ENCODE data around the gene TTC8.

Gene TTC8

GRCh38 chr14:88871429-88871828 is 47.0 kb downstream of the TTC8 start:
- H2AK5ac ChIP-seq (ENCODE audit: low read depth, low read length), result no peak overlapping the region
- no peaks in the 10 kb centered on the region for H3K9me3 ChIP-seq (replicated peaks in 1 of 2; ENCODE audit: control insufficient read depth in 2 of 2, insufficient read depth in 1 of 2, low read depth in 1 of 2, low read length in 2 of 2)
- H3K23ac ChIP-seq (ENCODE audit: low read depth, low read length, poor library complexity), result no peak overlapping the region
- H3K14ac ChIP-seq (ENCODE audit: low read length), result no peak overlapping the region
- H3K18ac ChIP-seq (ENCODE audit: low read length), result no peak overlapping the region
- no peak overlapping the region for H4K8ac ChIP-seq (ENCODE audit: low read depth, low read length)
- H3K79me1 ChIP-seq (ENCODE audit: low read depth, low read length), result no peaks in the 10 kb centered on the region
- H2BK15ac ChIP-seq (ENCODE audit: low read length), result no peak overlapping the region
- no peak overlapping the region for H3K4me2 ChIP-seq (ENCODE audit: insufficient read depth, low read length, poor library complexity, severe bottlenecking)
- no peak overlapping the region for H2AFZ ChIP-seq (ENCODE audit: low read length)
- H3K9ac ChIP-seq (ENCODE audit: low read depth, low read length, poor library complexity), result no peak overlapping the region
- H2BK12ac ChIP-seq (ENCODE audit: low read length), result no peak overlapping the region
- no peak overlapping the region for H2BK5ac ChIP-seq (ENCODE audit: low read length)
- DNase-seq (ENCODE audit: low spot score), result no peak
- H4K91ac ChIP-seq (ENCODE audit: low read depth, low read length, poor library complexity), result no peak overlapping the region
- no peak overlapping the region for H3K4me3 ChIP-seq (ENCODE audit: low read length in 2 of 2)
- WGBS, 2 donors (ENCODE audit: extremely low coverage in 2 of 2, insufficient read length in 2 of 2, insufficient replicate concordance in 1 of 2), result no CpG with 5 or more reads among the region's 3 CpGs
- peaks cover 8 to 52% of the 10 kb centered on the region in 2 donors for H3K36me3 ChIP-seq (replicated peaks in 1 of 2; ENCODE audit: control insufficient read depth in 2 of 2, insufficient read depth in 2 of 2, low read length in 2 of 2)
- H3K4ac ChIP-seq (ENCODE audit: low read length), result no peak overlapping the region
- H2BK120ac ChIP-seq (ENCODE audit: low read depth, low read length), result no peak overlapping the region
- H3K4me1 ChIP-seq (ENCODE audit: control insufficient read depth in 2 of 2, insufficient read depth in 1 of 2, low read depth in 1 of 2, low read length in 2 of 2), result no peaks in the 10 kb centered on the region
- no peaks in the 10 kb centered on the region for H3K27me3 ChIP-seq (ENCODE audit: control insufficient read depth in 3 of 3, insufficient read depth in 3 of 3, low read depth in 1 of 3, low read length in 3 of 3)
- H3K27ac ChIP-seq (replicated peaks; ENCODE audit: low read length), result no peak overlapping the region

DNA sequence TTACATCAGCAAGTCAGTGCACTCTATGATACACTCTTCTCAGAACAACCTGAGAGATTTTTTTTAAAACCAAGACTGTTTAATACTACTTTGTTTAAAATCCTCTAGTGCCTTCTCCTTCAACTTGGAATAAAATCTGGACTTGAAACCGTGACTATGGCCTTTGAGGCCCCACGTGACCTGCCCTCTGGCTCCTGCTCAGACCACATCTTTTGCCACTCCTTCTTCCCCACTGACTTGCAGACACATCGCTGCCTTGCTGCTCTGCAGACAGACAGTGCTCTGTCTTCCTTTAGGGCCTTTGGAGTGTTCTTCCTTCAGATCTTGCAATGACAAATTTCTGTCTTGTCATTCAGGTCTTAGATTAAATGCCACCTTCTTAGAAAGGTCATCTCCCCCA is 48.5 kb downstream of the TTC8 start:
- no peak overlapping the region for H3K18ac ChIP-seq (ENCODE audit: low read length)
- H2BK120ac ChIP-seq (ENCODE audit: low read depth, low read length), result no peak overlapping the region
- H4K91ac ChIP-seq (ENCODE audit: low read depth, low read length, poor library complexity), result no peak overlapping the region
- no peak overlapping the region for H2BK5ac ChIP-seq (ENCODE audit: low read length)
- H3K4me3 ChIP-seq (ENCODE audit: low read length in 2 of 2), result no peak overlapping the region
- no peak overlapping the region for H2BK12ac ChIP-seq (ENCODE audit: low read length)
- H3K27ac ChIP-seq (replicated peaks; ENCODE audit: low read length), result no peak overlapping the region
- DNase-seq (ENCODE audit: low spot score), result no peak
- H4K8ac ChIP-seq (ENCODE audit: low read depth, low read length), result no peak overlapping the region
- WGBS, 2 donors (ENCODE audit: extremely low coverage in 2 of 2, insufficient read length in 2 of 2, insufficient replicate concordance in 1 of 2), result no CpG with 5 or more reads among the region's 3 CpGs
- no peak overlapping the region for H3K4ac ChIP-seq (ENCODE audit: low read length)
- no peak overlapping the region for H3K23ac ChIP-seq (ENCODE audit: low read depth, low read length, poor library complexity)
- no peak overlapping the region for H3K14ac ChIP-seq (ENCODE audit: low read length)
- no peak overlapping the region for H2BK15ac ChIP-seq (ENCODE audit: low read length)
- no peaks in the 10 kb centered on the region for H3K9me3 ChIP-seq (replicated peaks in 1 of 2; ENCODE audit: control insufficient read depth in 2 of 2, insufficient read depth in 1 of 2, low read depth in 1 of 2, low read length in 2 of 2)
- peaks cover 8 to 59% of the 10 kb centered on the region in 2 donors for H3K36me3 ChIP-seq (replicated peaks in 1 of 2; ENCODE audit: control insufficient read depth in 2 of 2, insufficient read depth in 2 of 2, low read length in 2 of 2)
- no peaks in the 10 kb centered on the region for H3K79me1 ChIP-seq (ENCODE audit: low read depth, low read length)
- H2AFZ ChIP-seq (ENCODE audit: low read length), result no peak overlapping the region
- H3K9ac ChIP-seq (ENCODE audit: low read depth, low read length, poor library complexity), result no peak overlapping the region
- no peak overlapping the region for H3K4me2 ChIP-seq (ENCODE audit: insufficient read depth, low read length, poor library complexity, severe bottlenecking)
- H2AK5ac ChIP-seq (ENCODE audit: low read depth, low read length), result no peak overlapping the region
- no peaks in the 10 kb centered on the region for H3K27me3 ChIP-seq (ENCODE audit: control insufficient read depth in 3 of 3, insufficient read depth in 3 of 3, low read depth in 1 of 3, low read length in 3 of 3)
- no peaks in the 10 kb centered on the region for H3K4me1 ChIP-seq (ENCODE audit: control insufficient read depth in 2 of 2, insufficient read depth in 1 of 2, low read depth in 1 of 2, low read length in 2 of 2)

GRCh38 chr14:88877192-88877591 is 52.7 kb downstream of the TTC8 start:
- no peak overlapping the region for H3K4me2 ChIP-seq (ENCODE audit: insufficient read depth, low read length, poor library complexity, severe bottlenecking)
- H3K9me3 ChIP-seq (replicated peaks in 1 of 2; ENCODE audit: control insufficient read depth in 2 of 2, insufficient read depth in 1 of 2, low read depth in 1 of 2, low read length in 2 of 2), result peaks cover under 1 to 5% of the 10 kb centered on the region in 2 donors
- no peak overlapping the region for H3K14ac ChIP-seq (ENCODE audit: low read length)
- H3K9ac ChIP-seq (ENCODE audit: low read depth, low read length, poor library complexity), result no peak overlapping the region
- no peak overlapping the region for H4K8ac ChIP-seq (ENCODE audit: low read depth, low read length)
- no peak overlapping the region for H2BK120ac ChIP-seq (ENCODE audit: low read depth, low read length)
- no peak overlapping the region for H2BK15ac ChIP-seq (ENCODE audit: low read length)
- no CpG with 5 or more reads among the region's 2 CpGs for WGBS, 2 donors (ENCODE audit: extremely low coverage in 2 of 2, insufficient read length in 2 of 2, insufficient replicate concordance in 1 of 2)
- no peak overlapping the region for H2AK5ac ChIP-seq (ENCODE audit: low read depth, low read length)
- no peak overlapping the region for H4K91ac ChIP-seq (ENCODE audit: low read depth, low read length, poor library complexity)
- H2BK12ac ChIP-seq (ENCODE audit: low read length), result no peak overlapping the region
- no peak for DNase-seq (ENCODE audit: low spot score)
- H3K4me3 ChIP-seq (ENCODE audit: low read length in 2 of 2), result no peak overlapping the region
- no peak overlapping the region for H3K23ac ChIP-seq (ENCODE audit: low read depth, low read length, poor library complexity)
- no peaks in the 10 kb centered on the region for H3K79me1 ChIP-seq (ENCODE audit: low read depth, low read length)
- no peaks in the 10 kb centered on the region for H3K27me3 ChIP-seq (ENCODE audit: control insufficient read depth in 3 of 3, insufficient read depth in 3 of 3, low read depth in 1 of 3, low read length in 3 of 3)
- no peaks in the 10 kb centered on the region for H3K4me1 ChIP-seq (ENCODE audit: control insufficient read depth in 2 of 2, insufficient read depth in 1 of 2, low read depth in 1 of 2, low read length in 2 of 2)
- H2BK5ac ChIP-seq (ENCODE audit: low read length), result no peak overlapping the region
- H3K27ac ChIP-seq (replicated peaks; ENCODE audit: low read length), result no peak overlapping the region
- no peak overlapping the region for H3K18ac ChIP-seq (ENCODE audit: low read length)
- peaks cover 4 to 46% of the 10 kb centered on the region in 2 donors for H3K36me3 ChIP-seq (replicated peaks in 1 of 2; ENCODE audit: control insufficient read depth in 2 of 2, insufficient read depth in 2 of 2, low read length in 2 of 2)
- H3K4ac ChIP-seq (ENCODE audit: low read length), result no peak overlapping the region
- H2AFZ ChIP-seq (ENCODE audit: low read length), result no peak overlapping the region

DNA sequence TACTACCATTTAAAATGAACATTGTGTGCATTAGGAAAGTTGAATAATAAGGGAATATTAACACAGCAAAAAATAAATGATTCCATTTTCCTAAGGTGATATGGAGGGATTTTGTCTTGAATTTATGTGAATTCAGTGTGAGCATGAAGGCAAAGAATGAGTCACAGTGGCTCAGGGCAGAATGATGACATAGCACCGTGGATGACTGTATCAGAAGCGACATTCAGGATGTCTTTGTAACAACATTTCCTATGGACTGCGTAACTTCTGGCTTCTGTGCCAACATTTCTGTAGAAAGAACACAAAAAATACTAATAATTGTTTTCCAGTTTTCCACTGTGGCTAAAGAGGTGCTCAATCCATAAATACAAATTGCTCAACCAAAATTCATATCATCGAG is 54.6 kb downstream of the TTC8 start:
- peaks cover 2 to 11% of the 10 kb centered on the region in 2 donors for H3K9me3 ChIP-seq (replicated peaks in 1 of 2; ENCODE audit: control insufficient read depth in 2 of 2, insufficient read depth in 1 of 2, low read depth in 1 of 2, low read length in 2 of 2)
- no peak overlapping the region for H2BK12ac ChIP-seq (ENCODE audit: low read length)
- H3K27ac ChIP-seq (replicated peaks; ENCODE audit: low read length), result no peak overlapping the region
- no peak overlapping the region for H3K18ac ChIP-seq (ENCODE audit: low read length)
- H3K36me3 ChIP-seq (replicated peaks in 1 of 2; ENCODE audit: control insufficient read depth in 2 of 2, insufficient read depth in 2 of 2, low read length in 2 of 2), result peaks cover 0 to 28% of the 10 kb centered on the region in 2 donors
- WGBS, 2 donors (ENCODE audit: extremely low coverage in 2 of 2, insufficient read length in 2 of 2, insufficient replicate concordance in 1 of 2), result no CpG with 5 or more reads among the region's 4 CpGs
- no peak overlapping the region for H2AK5ac ChIP-seq (ENCODE audit: low read depth, low read length)
- H3K9ac ChIP-seq (ENCODE audit: low read depth, low read length, poor library complexity), result no peak overlapping the region
- H3K4me1 ChIP-seq (ENCODE audit: control insufficient read depth in 2 of 2, insufficient read depth in 1 of 2, low read depth in 1 of 2, low read length in 2 of 2), result no peaks in the 10 kb centered on the region
- H3K79me1 ChIP-seq (ENCODE audit: low read depth, low read length), result no peaks in the 10 kb centered on the region
- H3K27me3 ChIP-seq (ENCODE audit: control insufficient read depth in 3 of 3, insufficient read depth in 3 of 3, low read depth in 1 of 3, low read length in 3 of 3), result no peaks in the 10 kb centered on the region
- no peak overlapping the region for H3K14ac ChIP-seq (ENCODE audit: low read length)
- no peak overlapping the region for H3K23ac ChIP-seq (ENCODE audit: low read depth, low read length, poor library complexity)
- H2BK120ac ChIP-seq (ENCODE audit: low read depth, low read length), result no peak overlapping the region
- DNase-seq (ENCODE audit: low spot score), result no peak
- no peak overlapping the region for H2BK15ac ChIP-seq (ENCODE audit: low read length)
- H2AFZ ChIP-seq (ENCODE audit: low read length), result no peak overlapping the region
- H2BK5ac ChIP-seq (ENCODE audit: low read length), result no peak overlapping the region
- no peak overlapping the region for H4K8ac ChIP-seq (ENCODE audit: low read depth, low read length)
- no peak overlapping the region for H3K4me3 ChIP-seq (ENCODE audit: low read length in 2 of 2)
- no peak overlapping the region for H3K4ac ChIP-seq (ENCODE audit: low read length)
- no peak overlapping the region for H3K4me2 ChIP-seq (ENCODE audit: insufficient read depth, low read length, poor library complexity, severe bottlenecking)
- H4K91ac ChIP-seq (ENCODE audit: low read depth, low read length, poor library complexity), result no peak overlapping the region
